ENCODE data around the gene KIF13A.

KIF13A gene

DNA sequence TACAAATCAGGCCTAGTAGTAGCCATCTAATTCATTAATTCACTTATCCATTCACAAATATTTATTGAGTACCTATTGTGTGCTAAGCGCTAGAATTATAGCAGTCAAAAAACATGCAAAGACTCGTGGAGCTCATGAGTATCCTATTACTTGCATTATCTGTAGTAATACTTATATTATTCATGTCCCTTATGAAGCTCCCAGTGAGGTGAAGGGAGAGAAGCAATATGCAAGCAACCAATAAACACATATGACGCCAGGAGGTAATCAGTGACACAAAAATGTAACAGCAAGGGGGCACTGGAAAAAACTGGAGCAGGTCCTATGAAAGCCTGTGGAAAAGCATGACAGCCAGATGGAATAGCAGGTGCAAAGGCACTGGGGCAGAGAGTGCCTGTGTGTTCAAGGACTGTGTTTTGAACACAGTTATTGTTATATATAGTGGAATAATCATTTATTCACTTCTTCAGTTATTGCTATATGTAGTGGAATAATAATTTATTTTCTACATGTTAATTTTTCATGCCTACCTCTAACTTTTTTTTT is 109.5 kb downstream of the KIF13A start:
- Histone ChIP-seq H3K4me3 (replicated peaks; ENCODE audit: insufficient read depth, low read length) (no peak overlapping the region), H3K27me3 (ENCODE audit: insufficient read depth, poor library complexity, severe bottlenecking) (no peaks in the 10 kb centered on the region), H3K27ac (replicated peaks) (no peak overlapping the region)
- no peak for TF ChIP-seq SPI1 (IDR thresholded peaks at IDR 0.05; ENCODE audit: borderline replicate concordance, low read depth)
- TF ChIP-seq, protein P1, sequence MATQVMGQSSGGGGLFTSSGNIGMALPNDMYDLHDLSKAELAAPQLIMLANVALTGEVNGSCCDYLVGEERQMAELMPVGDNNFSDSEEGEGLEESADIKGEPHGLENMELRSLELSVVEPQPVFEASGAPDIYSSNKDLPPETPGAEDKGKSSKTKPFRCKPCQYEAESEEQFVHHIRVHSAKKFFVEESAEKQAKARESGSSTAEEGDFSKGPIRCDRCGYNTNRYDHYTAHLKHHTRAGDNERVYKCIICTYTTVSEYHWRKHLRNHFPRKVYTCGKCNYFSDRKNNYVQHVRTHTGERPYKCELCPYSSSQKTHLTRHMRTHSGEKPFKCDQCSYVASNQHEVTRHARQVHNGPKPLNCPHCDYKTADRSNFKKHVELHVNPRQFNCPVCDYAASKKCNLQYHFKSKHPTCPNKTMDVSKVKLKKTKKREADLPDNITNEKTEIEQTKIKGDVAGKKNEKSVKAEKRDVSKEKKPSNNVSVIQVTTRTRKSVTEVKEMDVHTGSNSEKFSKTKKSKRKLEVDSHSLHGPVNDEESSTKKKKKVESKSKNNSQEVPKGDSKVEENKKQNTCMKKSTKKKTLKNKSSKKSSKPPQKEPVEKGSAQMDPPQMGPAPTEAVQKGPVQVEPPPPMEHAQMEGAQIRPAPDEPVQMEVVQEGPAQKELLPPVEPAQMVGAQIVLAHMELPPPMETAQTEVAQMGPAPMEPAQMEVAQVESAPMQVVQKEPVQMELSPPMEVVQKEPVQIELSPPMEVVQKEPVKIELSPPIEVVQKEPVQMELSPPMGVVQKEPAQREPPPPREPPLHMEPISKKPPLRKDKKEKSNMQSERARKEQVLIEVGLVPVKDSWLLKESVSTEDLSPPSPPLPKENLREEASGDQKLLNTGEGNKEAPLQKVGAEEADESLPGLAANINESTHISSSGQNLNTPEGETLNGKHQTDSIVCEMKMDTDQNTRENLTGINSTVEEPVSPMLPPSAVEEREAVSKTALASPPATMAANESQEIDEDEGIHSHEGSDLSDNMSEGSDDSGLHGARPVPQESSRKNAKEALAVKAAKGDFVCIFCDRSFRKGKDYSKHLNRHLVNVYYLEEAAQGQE (IDR thresholded peaks at IDR 0.05; ENCODE audit: insufficient replicate concordance, low read depth), result no peak
- no peak for TF ChIP-seq POLR2AphosphoS5 (IDR thresholded peaks at IDR 0.05; ENCODE audit: low read depth)
- no peak for TF ChIP-seq CTCF (IDR thresholded peaks at IDR 0.05; ENCODE audit: insufficient read depth, low read length)
- TF ChIP-seq GABPA (IDR thresholded peaks at IDR 0.05; ENCODE audit: low read depth), result no peak
- no peak for DNase-seq (ENCODE audit: low read depth in 1 of 2, low spot score in 1 of 2)

DNA sequence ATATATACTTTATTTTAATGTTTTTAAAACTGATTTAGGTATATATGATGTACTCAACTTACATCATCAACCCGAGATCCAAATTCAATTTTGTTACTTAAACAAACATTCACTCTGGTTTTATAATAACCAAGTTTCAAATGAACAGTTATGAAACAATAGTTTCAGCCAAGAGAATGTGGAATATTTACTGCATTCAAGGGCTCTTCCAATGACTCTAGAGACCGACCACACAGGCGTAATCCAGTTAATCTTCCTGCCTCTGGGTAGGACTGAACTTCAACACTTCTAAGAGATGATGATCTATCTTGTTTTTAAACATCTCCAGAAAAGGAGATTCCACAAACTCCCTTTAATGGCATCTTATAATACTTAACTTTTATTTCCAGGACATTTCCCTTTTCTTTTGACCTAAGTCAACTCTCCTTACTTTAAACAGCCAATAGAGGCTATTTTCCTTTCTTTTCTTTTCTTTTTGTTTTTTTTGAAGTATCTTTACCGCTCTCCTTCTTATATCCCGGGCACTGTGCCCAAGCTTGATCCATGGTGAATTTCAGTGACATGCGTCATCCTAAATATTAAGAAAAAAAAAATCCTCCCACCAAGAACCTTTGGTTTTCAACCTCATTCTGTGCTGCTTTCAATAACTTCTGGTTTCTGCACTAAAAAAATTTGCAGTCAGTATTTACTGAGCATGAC is 110.1 kb downstream of the KIF13A start:
- no peak overlapping the region for H3K27ac ChIP-seq (replicated peaks)
- no peak overlapping the region for H3K4me3 ChIP-seq (replicated peaks; ENCODE audit: insufficient read depth, low read length)
- TF ChIP-seq, protein P1 (IDR thresholded peaks at IDR 0.05; ENCODE audit: insufficient replicate concordance, low read depth), result no peak
- no peak for TF ChIP-seq POLR2AphosphoS5 (IDR thresholded peaks at IDR 0.05; ENCODE audit: low read depth)
- TF ChIP-seq CTCF (IDR thresholded peaks at IDR 0.05; ENCODE audit: insufficient read depth, low read length), result no peak
- no peak for TF ChIP-seq GABPA (IDR thresholded peaks at IDR 0.05; ENCODE audit: low read depth)
- TF ChIP-seq SPI1 (IDR thresholded peaks at IDR 0.05; ENCODE audit: borderline replicate concordance, low read depth), result no peak
- no peak for DNase-seq (ENCODE audit: low read depth in 1 of 2, low spot score in 1 of 2)
- no peaks in the 10 kb centered on the region for H3K27me3 ChIP-seq (ENCODE audit: insufficient read depth, poor library complexity, severe bottlenecking)

DNA sequence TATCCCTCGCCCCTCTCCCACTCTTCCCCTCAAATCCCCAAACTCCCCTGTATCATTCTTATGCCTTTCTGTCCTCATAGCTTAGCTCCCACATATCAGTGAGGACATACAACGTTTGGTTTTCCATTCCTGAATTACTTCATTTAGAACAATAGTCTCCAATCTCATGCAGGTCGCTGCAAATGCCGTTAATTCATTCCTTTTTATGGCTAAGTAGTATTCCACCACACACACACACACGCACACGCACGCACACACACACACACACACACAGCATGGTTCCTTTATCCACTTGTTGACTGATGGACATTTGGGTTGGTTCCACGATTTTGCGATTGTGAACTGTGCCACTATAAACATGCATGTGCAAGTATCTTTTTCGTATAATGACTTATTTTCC is 112.7 kb downstream of the KIF13A start:
- TF ChIP-seq POLR2AphosphoS5 (IDR thresholded peaks at IDR 0.05; ENCODE audit: low read depth) (no peak), SPI1 (IDR thresholded peaks at IDR 0.05; ENCODE audit: borderline replicate concordance, low read depth) (no peak), CTCF (IDR thresholded peaks at IDR 0.05; ENCODE audit: insufficient read depth, low read length) (no peak), GABPA (IDR thresholded peaks at IDR 0.05; ENCODE audit: low read depth) (no peak)
- TF ChIP-seq, protein P1 (IDR thresholded peaks at IDR 0.05; ENCODE audit: insufficient replicate concordance, low read depth), result no peak
- DNase-seq (ENCODE audit: low read depth in 1 of 2, low spot score in 1 of 2), result no peak
- Histone ChIP-seq H3K4me3 (replicated peaks; ENCODE audit: insufficient read depth, low read length) (no peak overlapping the region), H3K27me3 (ENCODE audit: insufficient read depth, poor library complexity, severe bottlenecking) (no peaks in the 10 kb centered on the region), H3K27ac (replicated peaks) (no peak overlapping the region)

Data from HL-60 (cell line).